ENCODE results near the gene ERG.

The ERG gene, protein sequence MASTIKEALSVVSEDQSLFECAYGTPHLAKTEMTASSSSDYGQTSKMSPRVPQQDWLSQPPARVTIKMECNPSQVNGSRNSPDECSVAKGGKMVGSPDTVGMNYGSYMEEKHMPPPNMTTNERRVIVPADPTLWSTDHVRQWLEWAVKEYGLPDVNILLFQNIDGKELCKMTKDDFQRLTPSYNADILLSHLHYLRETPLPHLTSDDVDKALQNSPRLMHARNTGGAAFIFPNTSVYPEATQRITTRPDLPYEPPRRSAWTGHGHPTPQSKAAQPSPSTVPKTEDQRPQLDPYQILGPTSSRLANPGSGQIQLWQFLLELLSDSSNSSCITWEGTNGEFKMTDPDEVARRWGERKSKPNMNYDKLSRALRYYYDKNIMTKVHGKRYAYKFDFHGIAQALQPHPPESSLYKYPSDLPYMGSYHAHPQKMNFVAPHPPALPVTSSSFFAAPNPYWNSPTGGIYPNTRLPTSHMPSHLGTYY

DNA sequence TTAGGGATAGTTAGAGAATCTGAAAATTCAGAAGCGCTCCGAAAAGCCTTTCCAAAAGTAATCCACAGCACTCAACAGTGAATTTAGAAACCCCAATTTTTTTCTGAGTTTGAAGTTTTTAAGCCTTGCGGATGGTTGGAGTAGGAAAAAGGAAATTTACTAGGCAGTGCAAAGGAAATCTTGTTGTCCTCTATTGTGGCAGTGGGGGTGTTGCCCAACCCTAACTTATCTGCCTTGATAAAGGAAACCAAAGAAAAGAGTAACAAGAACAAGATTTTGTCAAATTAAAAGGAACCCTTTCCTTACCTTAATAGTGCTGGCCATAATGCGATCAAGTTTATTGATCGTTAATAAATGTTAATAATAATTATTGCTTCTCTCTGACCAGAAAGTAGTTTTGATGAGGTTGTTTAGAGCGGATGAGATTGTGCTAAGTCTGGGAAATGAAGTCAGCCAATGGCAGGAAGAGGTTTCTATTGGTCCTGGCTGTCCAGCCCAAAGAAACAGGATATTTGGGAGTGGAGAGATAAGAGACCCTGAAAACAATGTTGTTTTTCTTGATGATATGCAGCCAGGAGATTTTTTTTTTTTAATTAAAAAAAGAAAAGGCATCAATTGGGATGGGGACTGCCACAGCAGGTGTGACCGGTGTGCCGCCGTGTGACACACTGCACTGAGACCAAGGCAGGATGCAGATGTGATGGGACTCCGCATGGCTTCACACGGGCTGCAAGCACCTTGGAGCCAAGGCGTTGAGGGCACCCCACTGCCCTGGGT is at the start of gene ERG:
Gene ERG (minus strand): TSS at position 421 of the 777 bp plus-strand sequence. CDS start 97 bp downstream, at position 324.
- DNase-seq: no peak

- no peak for DNase-seq
Observed at GRCh38 chr21:38544661-38545060, 46.4 kb upstream of the ERG start.

GRCh38 chr21:38542263-38542662 is 44.0 kb upstream of the ERG start:
- no peak for DNase-seq

DNA sequence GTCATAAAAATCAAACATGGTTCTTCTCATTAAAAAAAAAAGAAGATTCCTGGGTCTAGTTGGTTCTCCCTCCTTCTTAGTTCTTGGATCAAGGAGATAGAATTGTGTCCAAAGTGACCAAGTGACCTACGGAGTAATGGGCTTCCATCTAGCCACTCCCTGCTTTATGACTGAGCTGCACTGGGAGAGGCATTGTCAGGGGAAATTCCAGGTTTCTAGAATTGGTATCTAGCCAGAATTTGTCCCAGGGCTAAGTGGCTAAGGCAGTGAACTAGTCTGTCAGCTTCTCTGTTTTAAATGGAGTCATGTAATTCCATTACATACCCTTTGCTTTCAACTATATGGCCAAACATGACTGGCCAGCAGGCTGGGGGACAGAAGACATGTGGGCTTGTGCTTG is 40.1 kb upstream of the ERG start:
- DNase-seq: no peak

- no peak for DNase-seq
Observed at GRCh38 chr21:38534591-38534990, 36.3 kb upstream of the ERG start.

DNA sequence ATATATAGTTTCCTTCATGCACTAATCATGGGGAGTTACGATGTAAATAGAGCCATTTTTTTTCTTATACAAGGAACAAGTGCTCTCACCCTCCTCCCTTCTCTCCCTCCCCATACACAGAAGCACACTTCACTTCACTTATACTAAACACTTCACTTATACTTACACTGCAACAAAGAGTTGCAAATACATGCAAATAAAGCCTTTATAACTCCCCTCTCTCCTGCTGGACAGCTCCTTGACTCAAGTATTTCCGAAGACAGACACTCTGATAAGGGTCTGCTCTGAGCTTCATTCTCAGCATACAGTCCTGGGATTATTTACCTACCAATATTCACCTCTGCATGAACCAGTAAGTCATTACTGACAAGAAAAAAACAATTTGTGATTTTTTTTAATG is 35.6 kb upstream of the ERG start:
- DNase-seq: no peak

- DNase-seq: no peak
Observed at GRCh38 chr21:38531591-38531990, 33.3 kb upstream of the ERG start.

- no peak for DNase-seq
Observed at GRCh38 chr21:38531039-38531541, 32.8 kb upstream of the ERG start.

DNA sequence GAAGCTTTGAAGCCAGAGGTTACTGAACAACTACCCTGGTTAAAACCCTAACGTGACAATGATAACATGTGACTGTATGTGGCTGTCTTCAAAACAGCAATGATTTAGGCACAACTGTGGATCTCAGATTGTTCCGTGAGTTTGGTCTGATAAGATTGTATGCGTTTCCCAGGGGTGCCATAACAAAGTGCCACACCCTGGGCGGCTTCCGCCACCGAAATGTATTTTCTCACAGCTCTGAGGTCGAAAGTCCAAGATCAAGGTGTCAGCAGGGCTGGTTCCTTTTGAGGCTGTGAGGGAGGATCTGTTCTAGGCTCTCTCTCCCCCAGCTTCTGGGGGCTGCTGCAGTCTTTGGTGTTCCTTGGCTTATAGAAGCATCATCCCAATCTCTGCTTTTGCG is 29.5 kb upstream of the ERG start:
- DNase-seq: no peak

DNA sequence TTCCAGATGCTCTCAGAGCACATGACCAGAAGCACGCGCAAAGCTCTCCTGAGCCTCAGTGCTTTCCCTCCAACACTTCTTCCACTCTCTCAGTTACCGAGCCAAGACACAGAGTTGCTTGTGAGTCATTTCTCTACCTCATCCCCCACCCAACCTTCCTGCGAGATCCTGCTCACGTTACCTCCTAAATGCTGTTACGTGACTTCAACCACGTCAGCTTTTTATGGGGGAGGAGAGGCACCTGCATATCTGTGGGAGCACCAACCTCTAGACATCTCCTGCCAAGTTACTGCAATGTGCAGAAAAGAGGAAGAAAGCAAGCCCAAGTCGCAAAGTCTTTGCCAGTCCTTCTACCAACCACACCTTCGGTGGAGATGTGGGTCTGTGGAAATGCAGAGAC is 27.2 kb upstream of the ERG start:
- DNase-seq: no peak

DNA sequence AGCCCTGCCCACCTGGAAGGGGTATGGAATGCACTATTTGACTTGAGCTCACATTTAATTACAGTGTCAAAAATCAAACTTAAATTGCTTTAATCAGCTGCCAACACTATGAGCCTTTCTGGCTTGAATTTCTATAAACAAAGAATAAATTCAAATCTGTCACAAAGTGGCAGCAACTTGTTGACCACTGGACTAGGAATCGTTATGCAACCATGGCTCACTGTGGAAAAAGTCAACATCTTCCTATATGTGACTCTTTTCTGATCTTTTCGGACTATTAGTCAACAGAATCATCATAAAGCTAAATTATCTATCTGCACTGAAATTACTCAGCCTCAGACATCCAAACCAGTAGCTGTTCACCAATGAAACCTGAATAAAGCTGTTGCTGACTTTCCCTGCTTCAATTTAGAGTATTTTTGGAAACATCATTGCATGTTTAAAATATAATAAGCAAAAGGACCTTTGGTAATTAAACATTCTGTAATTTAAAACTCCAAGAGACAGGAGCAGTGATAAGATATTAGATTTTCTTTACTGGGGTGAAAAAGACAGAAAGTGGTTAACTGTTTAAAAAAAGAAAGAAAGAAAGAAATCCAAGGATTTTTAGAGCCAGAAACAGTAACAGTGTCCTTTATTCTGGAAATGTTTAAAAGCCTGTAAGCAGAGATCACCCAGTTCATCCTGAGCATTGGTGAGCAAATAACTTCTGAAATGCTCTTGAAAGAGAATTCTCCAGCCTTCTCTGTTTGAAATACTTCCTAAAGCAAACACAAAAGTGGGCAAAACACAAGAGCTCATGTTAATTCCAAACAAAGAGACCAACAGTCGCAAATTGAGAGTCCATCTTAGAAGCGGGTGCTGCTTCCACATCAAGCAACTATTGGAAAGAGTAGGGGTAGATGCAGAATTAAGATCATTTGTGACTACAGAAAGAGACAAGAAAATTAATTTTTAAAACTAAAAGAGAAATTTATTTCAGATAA is 26.2 kb upstream of the ERG start:
- no peak for DNase-seq

DNA sequence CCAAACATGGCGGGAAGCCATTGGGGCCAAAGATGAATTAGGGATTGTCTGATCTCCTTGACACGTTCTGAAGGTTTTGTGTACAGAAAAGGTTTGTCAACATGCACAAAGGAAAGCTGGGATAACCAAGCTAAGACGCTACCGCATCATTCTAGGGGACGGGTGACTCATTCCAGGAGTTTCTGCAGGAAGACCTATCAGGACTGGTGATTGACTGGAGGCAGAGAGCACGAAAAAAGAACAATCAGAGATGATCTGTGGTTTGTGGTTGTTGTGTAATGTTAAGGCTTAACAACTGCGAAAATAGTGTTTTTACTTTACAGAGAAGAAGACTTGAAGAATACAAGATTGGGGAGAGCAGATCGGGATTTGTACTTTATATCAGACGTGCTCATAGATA is 22.2 kb upstream of the ERG start:
- peak; percentile 53 for DNase-seq

DNA sequence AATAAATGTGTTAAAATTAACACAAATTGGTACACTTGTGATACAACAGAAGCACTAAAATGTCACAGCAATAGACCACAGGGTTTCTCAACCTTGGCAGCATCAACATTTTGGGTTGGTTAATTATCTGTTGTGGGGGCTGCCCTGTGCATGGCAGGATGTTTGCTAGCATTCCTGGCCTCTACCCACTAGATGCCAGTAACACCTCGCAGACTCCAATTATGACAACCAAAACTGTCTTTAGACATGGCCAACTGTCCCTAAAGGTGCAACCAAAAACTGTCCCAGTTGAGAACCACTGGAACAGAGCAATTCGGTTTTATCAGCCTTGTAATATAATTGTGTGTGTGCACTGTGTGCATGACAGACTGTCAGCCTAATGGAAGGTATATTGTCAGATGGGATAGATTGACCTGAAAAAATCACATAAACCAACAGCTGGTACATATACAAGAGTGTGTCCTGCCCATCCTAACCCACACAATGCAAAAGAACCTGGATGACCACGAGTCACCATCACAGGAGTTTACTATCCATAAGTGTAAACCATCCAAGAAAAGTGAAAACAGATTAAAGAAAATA is 13.5 kb upstream of the ERG start:
- peak; percentile 14 for DNase-seq

DNA sequence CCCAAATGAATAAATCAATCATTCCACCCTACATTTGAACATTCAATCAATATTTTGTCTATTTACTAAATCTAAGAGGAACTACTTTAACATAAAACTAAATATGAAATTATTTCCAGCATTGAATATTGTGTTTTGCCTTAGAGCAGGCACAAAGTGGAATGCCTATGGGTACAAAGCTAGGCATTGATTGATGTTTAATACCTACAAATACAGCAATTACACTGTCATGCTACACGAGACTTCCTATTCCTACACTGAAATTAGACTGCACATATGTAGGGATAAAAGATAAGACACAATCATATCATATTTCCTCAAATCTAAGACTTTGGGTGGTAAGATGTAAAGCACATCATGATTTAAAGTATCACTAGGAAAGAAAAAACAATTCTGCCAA is 12.9 kb upstream of the ERG start:
- DNase-seq: no peak

GRCh38 chr21:38507374-38507942 is 9.2 kb upstream of the ERG start:
- no peak for DNase-seq

- peak; percentile 87 for DNase-seq
Observed at GRCh38 chr21:38506661-38507281, 8.5 kb upstream of the ERG start.

DNA sequence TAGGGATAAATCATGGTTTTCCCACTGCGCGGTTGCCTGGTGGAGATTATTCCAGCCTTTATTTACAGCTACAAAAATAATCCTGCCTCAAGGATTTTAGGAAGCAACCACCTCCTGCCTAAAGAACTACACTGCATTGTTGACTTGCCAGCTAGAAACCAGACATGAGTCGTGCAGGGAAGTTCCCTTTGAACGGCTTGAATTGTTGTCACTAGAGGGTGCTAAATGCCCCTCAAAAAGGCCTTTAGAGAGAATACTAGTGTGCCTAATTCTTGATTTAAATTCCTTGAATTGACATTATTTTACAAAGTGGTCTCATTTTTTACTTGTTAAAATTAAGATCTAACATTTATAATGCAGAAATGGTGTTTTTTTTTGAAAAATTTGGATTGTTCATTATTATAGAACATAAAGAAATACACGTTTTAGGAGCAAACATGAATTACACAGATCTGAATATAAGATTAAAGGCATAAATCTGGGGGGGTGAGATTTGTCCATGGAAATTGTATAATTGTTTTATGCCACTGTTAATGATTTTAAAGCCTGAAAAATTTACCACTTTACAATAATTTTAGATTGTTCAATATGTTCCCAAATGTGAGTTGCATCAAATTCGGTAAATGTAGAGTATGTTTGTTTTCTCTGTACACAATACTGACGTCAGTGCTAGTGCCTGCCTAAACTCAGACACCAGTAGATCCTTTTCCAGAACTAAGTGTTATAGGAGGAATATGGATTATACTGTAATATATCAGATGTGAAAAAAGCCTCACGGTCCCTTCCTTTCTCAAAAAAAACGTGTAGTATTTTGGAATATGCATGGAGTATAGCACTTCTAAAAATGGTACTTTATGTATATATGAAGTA is 7.6 kb upstream of the ERG start:
- peak; percentile 65 for DNase-seq

DNA sequence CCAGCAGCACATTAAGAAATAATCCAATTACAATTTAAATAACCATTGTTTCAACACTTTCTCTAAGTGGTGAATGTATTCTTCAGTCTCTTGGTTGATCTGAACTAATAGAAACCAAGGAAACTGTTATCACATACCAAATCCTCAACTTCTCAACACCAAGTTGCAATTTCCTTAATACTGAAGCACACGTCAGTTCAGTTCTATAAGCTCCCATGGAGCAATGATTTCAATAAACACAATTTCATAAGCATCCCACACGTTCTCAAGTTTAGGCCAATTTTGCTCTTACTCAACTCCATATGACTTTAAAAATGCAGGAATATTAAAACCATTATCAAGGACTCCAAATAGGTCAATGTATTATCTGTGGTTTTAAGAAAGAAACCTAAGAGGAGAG is 5.8 kb upstream of the ERG start:
- DNase-seq: no peak

- no peak for DNase-seq
Observed at GRCh38 chr21:38503583-38503982, 5.3 kb upstream of the ERG start.

DNA sequence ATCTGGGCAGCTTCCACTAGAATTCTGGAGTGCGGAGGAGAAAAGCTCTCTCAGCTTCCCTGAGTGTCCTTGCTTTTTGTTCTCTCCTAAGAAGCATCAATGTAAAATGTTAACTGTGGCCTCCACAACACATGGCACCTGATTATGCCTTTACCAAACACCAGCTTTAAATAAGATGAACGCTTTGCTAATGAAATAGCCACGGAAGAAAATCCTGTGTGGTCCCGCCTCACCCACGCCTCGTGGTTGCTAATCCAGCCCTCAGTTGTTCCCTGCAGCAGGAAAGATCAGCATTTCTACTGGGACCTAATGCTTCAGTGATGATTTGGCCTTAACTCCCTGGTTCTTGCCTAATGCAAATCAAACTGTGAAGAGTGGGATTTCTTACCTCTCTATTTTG is 1.8 kb upstream of the ERG start:
- no peak for DNase-seq
